GM18907 (cell line): ENCODE data around the gene PPP1R12A.

Source experiments
- ATAC-seq: cut with Tn5 transposase; IDR thresholded peaks from one replicate; pipeline ENCODE4 v1.9.1; 2021; ENCODE audit warnings: mild to moderate bottlenecking, moderate library complexity; ENCODE audit not compliant: unreplicated experiment

PPP1R12A gene

GRCh38 chr12:79936670-79937069 lies 1.8 kb upstream of the PPP1R12A start:
- ATAC-seq = no peak

- peak; percentile 29 for ATAC-seq
Observed at GRCh38 chr12:79935624-79936345, 888 bp upstream of the PPP1R12A start.

GRCh38 chr12:79934281-79935020 lies 446 bp downstream of the PPP1R12A start:
- peak; percentile 33 for ATAC-seq

GRCh38 chr12:79933532-79934264 lies 1.2 kb downstream of the PPP1R12A start:
- ATAC-seq = peak; percentile 11

- no peak for ATAC-seq
Observed at GRCh38 chr12:79933043-79933442, 1.9 kb downstream of the PPP1R12A start.

- no peak for ATAC-seq
Observed at GRCh38 chr12:79932357-79932756, 2.5 kb downstream of the PPP1R12A start.

- no peak for ATAC-seq
Observed at GRCh38 chr12:79929065-79929464, 5.8 kb downstream of the PPP1R12A start.

GRCh38 chr12:79927772-79928474 lies 7.0 kb downstream of the PPP1R12A start:
- ATAC-seq = peak; percentile 99

GRCh38 chr12:79926951-79927350 lies 7.9 kb downstream of the PPP1R12A start:
- no peak for ATAC-seq

- ATAC-seq = no peak
Observed at GRCh38 chr12:79925492-79925891, 9.4 kb downstream of the PPP1R12A start.

- no peak for ATAC-seq
Observed at GRCh38 chr12:79921786-79922185, 13.1 kb downstream of the PPP1R12A start.

GRCh38 chr12:79920421-79921238 lies 14.3 kb downstream of the PPP1R12A start:
- peak; percentile 39 for ATAC-seq

- ATAC-seq = no peak
Observed at GRCh38 chr12:79919762-79920161, 15.1 kb downstream of the PPP1R12A start.

GRCh38 chr12:79916826-79917225 lies 18.1 kb downstream of the PPP1R12A start:
- no peak for ATAC-seq

GRCh38 chr12:79911889-79912656 lies 22.8 kb downstream of the PPP1R12A start:
- no peak for ATAC-seq

- ATAC-seq = no peak
Observed at GRCh38 chr12:79908366-79908765, 26.5 kb downstream of the PPP1R12A start.

- ATAC-seq = no peak
Observed at GRCh38 chr12:79901506-79901905, 33.4 kb downstream of the PPP1R12A start.

GRCh38 chr12:79900951-79901350 lies 33.9 kb downstream of the PPP1R12A start:
- no peak for ATAC-seq

GRCh38 chr12:79900199-79900598 lies 34.7 kb downstream of the PPP1R12A start:
- ATAC-seq = no peak
